ENCODE data around the gene DNAJB1. TPM values are rescaled to one million over a fixed set of nuclear protein-coding genes. Genes with fewer than 3 reads are reported as not detected.
"Not testable (repeated sequence)": the region's sequence is repeated elsewhere in the genome, so short reads cannot be mapped to it uniquely, and the experiment has no call there.

DNAJB1 gene
- total and polyA plus RNA-seq, 8 donors = 22.4 to 63.0 (median 29.3) TPM

DNA sequence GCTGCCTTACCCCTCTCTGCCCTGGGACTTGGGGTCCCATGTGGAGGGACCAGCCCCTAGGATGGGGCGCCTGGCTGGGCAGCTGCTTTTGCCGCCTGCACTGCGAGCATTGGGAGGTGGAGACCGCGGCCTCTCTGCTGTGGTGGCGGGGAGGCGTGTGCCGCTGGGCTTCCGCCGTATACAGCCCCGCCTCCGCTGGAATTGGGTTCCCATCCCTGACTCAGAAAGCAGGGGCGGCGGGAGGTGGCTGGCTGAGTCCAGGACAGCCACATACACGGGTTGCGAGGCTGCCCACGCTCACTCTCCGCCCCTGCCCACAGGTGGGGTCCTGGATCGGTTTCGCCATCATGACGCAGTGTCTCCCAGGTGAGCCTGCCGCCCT, 47.1 kb upstream of the DNAJB1 start:
- Histone ChIP-seq H3K27me3 (no peaks in the 10 kb centered on the region), H3K27ac (no peak overlapping the region), H3K36me3 (no peaks in the 10 kb centered on the region), H3K9me3 (no peaks in the 10 kb centered on the region), H3K4me3 (no peak overlapping the region), H3K4me1 (peaks cover 0 to 4% (median under 1%) of the 10 kb centered on the region in 3 donors)
- ATAC-seq (no peak), FAIRE-seq (no peak), DNase-seq (peak in 1 of 6 donors; percentile 73)
- 93% methylated on average over 22 of the region's 22 CpGs for WGBS, 2 donors
- TF ChIP-seq, protein P1, sequence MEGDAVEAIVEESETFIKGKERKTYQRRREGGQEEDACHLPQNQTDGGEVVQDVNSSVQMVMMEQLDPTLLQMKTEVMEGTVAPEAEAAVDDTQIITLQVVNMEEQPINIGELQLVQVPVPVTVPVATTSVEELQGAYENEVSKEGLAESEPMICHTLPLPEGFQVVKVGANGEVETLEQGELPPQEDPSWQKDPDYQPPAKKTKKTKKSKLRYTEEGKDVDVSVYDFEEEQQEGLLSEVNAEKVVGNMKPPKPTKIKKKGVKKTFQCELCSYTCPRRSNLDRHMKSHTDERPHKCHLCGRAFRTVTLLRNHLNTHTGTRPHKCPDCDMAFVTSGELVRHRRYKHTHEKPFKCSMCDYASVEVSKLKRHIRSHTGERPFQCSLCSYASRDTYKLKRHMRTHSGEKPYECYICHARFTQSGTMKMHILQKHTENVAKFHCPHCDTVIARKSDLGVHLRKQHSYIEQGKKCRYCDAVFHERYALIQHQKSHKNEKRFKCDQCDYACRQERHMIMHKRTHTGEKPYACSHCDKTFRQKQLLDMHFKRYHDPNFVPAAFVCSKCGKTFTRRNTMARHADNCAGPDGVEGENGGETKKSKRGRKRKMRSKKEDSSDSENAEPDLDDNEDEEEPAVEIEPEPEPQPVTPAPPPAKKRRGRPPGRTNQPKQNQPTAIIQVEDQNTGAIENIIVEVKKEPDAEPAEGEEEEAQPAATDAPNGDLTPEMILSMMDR (IDR thresholded peaks at IDR 0.05) = no peak
- intact Hi-C loops (cut with DNase I) = no loop called here

DNA sequence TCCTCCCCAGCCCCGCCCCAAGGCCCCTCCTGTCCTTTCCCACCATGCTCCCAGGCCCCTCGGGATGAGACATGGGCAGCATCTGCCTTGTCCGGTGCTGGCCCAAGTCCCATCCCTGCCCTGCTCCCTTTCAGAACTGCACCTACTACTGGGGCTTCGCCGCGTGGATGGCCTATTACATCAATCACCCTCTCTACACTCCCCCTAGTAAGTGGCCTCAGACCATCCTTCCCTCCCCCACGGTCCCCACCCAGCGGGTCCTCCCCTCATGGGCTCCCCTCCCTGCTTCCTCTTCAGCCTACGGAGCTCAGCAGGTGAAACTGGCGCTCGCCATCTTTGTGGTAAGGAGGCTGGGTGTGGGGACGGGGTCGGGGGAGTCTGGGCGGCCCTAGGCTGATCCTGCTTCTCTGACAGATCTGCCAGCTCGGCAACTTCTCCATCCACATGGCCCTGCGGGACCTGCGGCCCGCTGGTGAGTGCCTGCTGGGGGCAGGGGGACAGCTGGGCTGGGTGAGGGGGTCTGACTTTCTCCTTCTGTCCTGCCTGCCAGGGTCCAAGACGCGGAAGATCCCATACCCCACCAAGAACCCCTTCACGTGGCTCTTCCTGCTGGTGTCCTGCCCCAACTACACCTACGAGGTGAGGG, 46.6 kb upstream of the DNAJB1 start:
- FAIRE-seq; H3K4me1 ChIP-seq; H3K27me3 ChIP-seq; H3K27ac ChIP-seq; H3K9me3 ChIP-seq; ATAC-seq; H3K4me3 ChIP-seq; H3K36me3 ChIP-seq; intact Hi-C loops (cut with DNase I): not testable (repeated sequence)
- 88 to 89% methylated on average over 22 of the region's 22 CpGs for WGBS, 2 donors
- DNase-seq = peak in 1 of 6 donors; percentile 70

DNA sequence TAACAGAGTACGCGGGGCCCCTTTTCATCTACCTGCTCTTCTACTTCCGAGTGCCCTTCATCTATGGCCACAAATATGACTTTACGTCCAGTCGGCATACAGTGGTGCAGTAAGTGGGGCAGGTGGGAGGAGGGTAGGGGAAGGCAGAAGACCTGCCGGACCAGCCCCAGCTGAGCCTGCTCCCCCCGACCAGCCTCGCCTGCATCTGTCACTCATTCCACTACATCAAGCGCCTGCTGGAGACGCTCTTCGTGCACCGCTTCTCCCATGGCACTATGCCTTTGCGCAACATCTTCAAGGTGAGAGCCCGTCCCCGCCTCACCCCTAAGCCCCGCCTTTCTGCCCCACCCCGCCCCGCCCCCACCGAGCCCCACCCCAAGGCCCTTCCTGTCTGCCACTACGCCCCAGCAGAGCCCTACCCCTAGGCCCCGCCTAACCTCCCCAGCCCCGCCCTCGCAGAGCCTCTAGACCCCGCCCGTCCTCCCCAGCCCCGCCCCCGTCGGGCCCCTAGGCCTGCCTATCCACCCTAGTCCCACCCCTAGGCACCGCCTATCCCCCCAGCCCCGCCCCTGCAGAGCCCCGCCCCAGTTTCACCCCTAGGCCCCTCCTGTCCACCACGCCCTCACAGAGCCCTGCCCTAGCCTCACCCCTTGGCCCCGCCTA, 45.9 kb upstream of the DNAJB1 start:
- WGBS, 2 donors = 80 to 81% methylated on average over 26 to 33 of the region's 33 CpGs
- ATAC-seq (peak in 2 of 4 donors; percentile 13 to 16), FAIRE-seq (no peak), DNase-seq (peak in 1 of 6 donors; percentile 80)
- Histone ChIP-seq H3K9me3 (no peaks in the 10 kb centered on the region), H3K4me1 (peaks cover 0 to 4% (median 0%) of the 10 kb centered on the region in 3 donors), H3K27ac (no peak overlapping the region), H3K36me3 (no peaks in the 10 kb centered on the region), H3K4me3 (no peak overlapping the region), H3K27me3 (no peaks in the 10 kb centered on the region)
- TF ChIP-seq, protein P1 (IDR thresholded peaks at IDR 0.05) = no peak
- intact Hi-C loops (cut with DNase I) = no loop called here

DNA sequence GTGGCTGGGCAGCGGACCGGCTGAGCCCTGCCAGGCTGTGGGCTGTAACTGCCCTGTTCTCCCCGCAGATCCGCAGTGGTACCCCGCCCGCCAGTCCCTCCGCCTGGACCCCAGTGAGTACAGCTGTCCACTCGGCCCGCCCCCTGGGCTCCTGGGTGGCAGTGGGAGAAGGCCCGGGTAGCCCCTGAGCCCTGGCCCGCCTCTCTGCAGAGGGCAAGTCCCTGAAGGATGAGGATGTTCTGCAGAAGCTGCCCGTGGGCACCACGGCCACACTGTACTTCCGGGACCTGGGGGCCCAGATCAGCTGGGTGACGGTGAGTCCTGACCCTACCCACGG, 45.4 kb upstream of the DNAJB1 start:
- FAIRE-seq = no peak
- DNase-seq = peak in 1 of 6 donors; percentile 75
- H3K4me1 ChIP-seq = peaks cover 0 to 4% (median 0%) of the 10 kb centered on the region in 3 donors
- no peaks in the 10 kb centered on the region for H3K36me3 ChIP-seq
- no peak overlapping the region for H3K4me3 ChIP-seq
- H3K27me3 ChIP-seq = no peaks in the 10 kb centered on the region
- ATAC-seq = no peak
- no peak overlapping the region for H3K27ac ChIP-seq
- H3K9me3 ChIP-seq = no peaks in the 10 kb centered on the region
- intact Hi-C loops (cut with DNase I) = no loop called here
- WGBS, 2 donors = 92 to 99% methylated on average over 16 of the region's 16 CpGs
- TF ChIP-seq, protein P1 (IDR thresholded peaks at IDR 0.05) = no peak

DNA sequence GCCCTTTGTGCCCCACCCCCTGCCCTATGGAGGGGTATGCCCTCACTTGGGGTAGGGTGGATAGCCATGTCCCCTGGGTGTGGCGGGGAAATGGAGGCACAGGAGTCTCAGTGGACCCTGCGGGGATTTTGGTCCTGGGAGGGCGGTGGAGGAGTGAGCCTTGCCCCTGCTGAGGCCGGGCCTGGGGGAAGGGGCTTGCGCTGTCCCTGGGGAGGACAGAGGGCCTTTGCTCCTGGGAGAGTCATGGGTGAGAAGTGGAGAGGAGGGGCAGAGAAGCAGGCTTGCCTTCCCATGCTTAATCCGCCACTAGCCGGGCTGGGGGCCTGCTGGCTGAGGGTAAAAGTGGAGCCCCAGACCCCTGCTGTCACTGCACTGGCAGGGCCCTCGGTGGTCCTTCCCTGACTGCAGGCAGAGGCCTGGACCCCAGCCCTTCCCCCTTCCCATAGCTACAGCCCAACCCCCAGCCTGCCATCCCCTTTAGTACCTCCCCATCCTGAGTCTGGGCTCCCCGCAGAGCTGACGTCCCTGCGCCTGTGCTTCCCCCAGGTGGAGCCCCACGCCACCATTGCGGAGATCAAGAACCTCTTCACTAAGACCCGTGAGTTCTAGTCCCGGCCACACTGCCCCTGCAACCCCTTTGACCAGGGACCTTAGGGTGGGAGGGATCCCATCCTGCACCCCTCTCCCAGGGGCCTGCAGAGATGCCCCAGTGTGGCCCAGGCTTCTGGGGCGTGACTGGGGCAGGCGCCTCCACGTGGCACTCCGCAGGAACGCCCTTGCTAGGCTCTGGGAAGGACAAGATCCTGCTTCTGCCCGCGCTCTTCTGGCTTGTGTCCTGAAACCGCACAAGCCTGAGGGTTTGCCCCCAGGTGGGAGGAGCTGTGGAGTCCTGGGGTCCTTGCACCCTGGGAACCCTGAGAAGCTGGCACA, 44.7 kb upstream of the DNAJB1 start:
- no peak for FAIRE-seq

More for the DNA sequence above, 44.7 kb upstream of the DNAJB1 start:
- WGBS, 2 donors = 87 to 90% methylated on average over 22 to 23 of the region's 23 CpGs
- H3K36me3 ChIP-seq = no peaks in the 10 kb centered on the region
- intact Hi-C loops (cut with DNase I) = no loop called here
- H3K9me3 ChIP-seq = no peaks in the 10 kb centered on the region
- no peak overlapping the region for H3K4me3 ChIP-seq
- no peaks in the 10 kb centered on the region for H3K27me3 ChIP-seq
- TF ChIP-seq, protein P1 (IDR thresholded peaks at IDR 0.05) = no peak
- no peak for ATAC-seq
- peaks cover 0 to 4% (median 0%) of the 10 kb centered on the region in 3 donors for H3K4me1 ChIP-seq
- DNase-seq = no peak
- peak overlapping the region in 1 of 4 donors; percentile 57 for H3K27ac ChIP-seq
